Endothelial cell of umbilical vein (primary cell): ENCODE data around the gene C12orf60.

ENCODE experiments used
- CTCF ChIP-seq, 2 donors: IDR thresholded peaks; 1 replicate in 1 of 2; 2 replicates in 1 of 2; pipeline ENCODE4 v1.5.1; 2011; ENCODE audit warnings: low read length in 2 of 2, mild to moderate bottlenecking in 2 of 2, moderate library complexity in 2 of 2, control low read depth in 1 of 2, inconsistent platforms in 1 of 2, low read depth in 1 of 2; ENCODE audit not compliant: insufficient read depth in 1 of 2; ENCODE audit errors: extremely low read depth in 1 of 2
- EZH2 ChIP-seq: IDR thresholded peaks from 2 replicates; pipeline ENCODE4 v1.6.1; 2012; ENCODE audit warnings: borderline replicate concordance, low read depth, mild to moderate bottlenecking, moderate library complexity, low read length, inconsistent platforms; ENCODE audit not compliant: severe bottlenecking
- FOS ChIP-seq: IDR thresholded peaks from 2 replicates; pipeline ENCODE4 v1.6.1; 2011; ENCODE audit warnings: mild to moderate bottlenecking, low read length, moderate library complexity, borderline replicate concordance; ENCODE audit not compliant: insufficient read depth
- MAX ChIP-seq: IDR thresholded peaks from 2 replicates; pipeline ENCODE4 v1.6.1; 2011; ENCODE audit not compliant: insufficient read depth, insufficient read length
- POLR2A ChIP-seq: IDR thresholded peaks from 2 replicates; pipeline ENCODE4 v1.6.1; 2012; ENCODE audit warnings: low read depth, mild to moderate bottlenecking, control low read depth, low read length
- POLR2AphosphoS5 ChIP-seq: IDR thresholded peaks from 2 replicates; pipeline ENCODE4 v1.6.1; 2012; ENCODE audit warnings: low read depth, mild to moderate bottlenecking, control low read depth, low read length, moderate library complexity; ENCODE audit not compliant: insufficient read depth

GRCh38 chr12:14871247-14871646 is 67.8 kb downstream of the C12orf60 start:
- TF ChIP-seq POLR2AphosphoS5 (no peak), POLR2A (no peak), CTCF (IDR thresholded peaks at IDR 0.05; ENCODE audit: extremely low read depth in 1 of 2, insufficient read depth in 1 of 2, low read depth in 1 of 2, low read length in 2 of 2) (no peak), EZH2 (no peak), FOS (no peak), MAX (no peak)
